HepG2 (cell line): ENCODE results near the gene LGALS14. TPM values are rescaled to one million over a fixed set of nuclear protein-coding genes. Genes with fewer than 3 reads are reported as not detected.
"Not testable (repeated sequence)": the region's sequence is repeated elsewhere in the genome, so short reads cannot be mapped to it uniquely, and the experiment has no call there.

ENCODE experiments used
- ATAC-seq: fragments of 200-7000 bp; cut with Tn5 transposase; 3 replicates; pipeline ENCODE4 v1.9.1; 2020; ENCODE audit warnings: mild to moderate bottlenecking, moderate library complexity
- BruUV-seq: library from RNA; stranded (reverse); fragments of 400-500 nt; replicated peaks from 2 replicates; lab custom pipeline; 2021; lab: Mats Ljungman, UMichigan
- CTCF ChIA-PET: fragments of 300-600 bp; formaldehyde crosslinking; extraction: SDS; loops from one replicate; lab custom pipeline; 2021; ENCODE audit warnings: low total read pairs, inconsistent platforms, low intra/inter-chr PET ratio; lab: Yijun Ruan, JAX
- POLR2A ChIA-PET: fragments of 350-600 bp; sonication (Branson Sonifier 250); formaldehyde crosslinking; loops from one replicate; lab custom pipeline; 2020; ENCODE audit warnings: antibody characterized with exemption, inconsistent platforms; lab: Yijun Ruan, JAX
- DNase-seq: peaks from one replicate; pipeline ENCODE4 v3.0.0-alpha.2; 2015; ENCODE audit warnings: low spot score
- FAIRE-seq: peaks from 3 replicates; lab custom pipeline; 2011; peaks lifted over from hg19 to GRCh38; lab: Jason Lieb, UNC
- H2AFZ ChIP-seq: one replicate; pipeline ENCODE4 v1.6.1; 2011; ENCODE audit warnings: low read length, inconsistent platforms
- H3K27ac ChIP-seq: fragments of 300-600 bp; 3 replicates; pipeline ENCODE4 v1.8.0; 2011; ENCODE audit warnings: mixed run types, mild to moderate bottlenecking, mixed read lengths, low read length, inconsistent platforms; ENCODE audit not compliant: insufficient read depth; ENCODE audit errors: extremely low read length
- H3K27me3 ChIP-seq, 2 experiments: fragments of 200-600 bp in 1 of 2; 2 replicates in 1 of 2; 3 replicates in 1 of 2; pipeline versions ENCODE4 v1.6.0 to v1.8.0; 2011; ENCODE audit warnings: low read length in 2 of 2, mild to moderate bottlenecking in 2 of 2, moderate library complexity in 2 of 2, inconsistent platforms in 1 of 2; ENCODE audit not compliant: insufficient read depth in 2 of 2, control insufficient read depth in 1 of 2
- H3K36me3 ChIP-seq, 2 experiments: fragments of 200-600 bp in 1 of 2; replicated peaks in 1 of 2; 2 replicates in 1 of 2; 3 replicates in 1 of 2; pipeline versions ENCODE4 v1.5.1 to v1.8.0; 2011; ENCODE audit warnings: low read length in 2 of 2, inconsistent platforms in 1 of 2; ENCODE audit not compliant: insufficient read depth in 2 of 2, control insufficient read depth in 1 of 2
- H3K4me1 ChIP-seq: 2 replicates; pipeline ENCODE4 v1.5.1; 2012; ENCODE audit warnings: low read length, inconsistent platforms; ENCODE audit not compliant: insufficient read depth
- H3K4me2 ChIP-seq: 2 replicates; pipeline ENCODE4 v1.6.0; 2011; ENCODE audit warnings: low read depth, low read length, inconsistent platforms
- H3K4me3 ChIP-seq, 3 experiments: fragments of 200-600 bp in 1 of 3; sonication (generic), shearing (Covaris generic) in 1 of 3; replicated peaks in 1 of 3; 2 replicates each; pipeline ENCODE4 v1.5.1; 2011 to 2016; ENCODE audit warnings: low read length in 3 of 3, inconsistent platforms in 2 of 3, low read depth in 2 of 3, mild to moderate bottlenecking in 2 of 3, control low read depth in 1 of 3, mixed read lengths in 1 of 3; ENCODE audit not compliant: insufficient read depth in 1 of 3
- H3K79me2 ChIP-seq: one replicate; pipeline ENCODE4 v1.6.1; 2011; ENCODE audit warnings: low read length, inconsistent platforms; ENCODE audit not compliant: insufficient read depth
- H3K9ac ChIP-seq: 2 replicates; pipeline ENCODE4 v1.6.0; 2011; ENCODE audit warnings: mild to moderate bottlenecking, low read depth, low read length, inconsistent platforms; ENCODE audit not compliant: insufficient read depth
- H3K9me3 ChIP-seq: 2 replicates; pipeline ENCODE4 v1.5.1; 2012; ENCODE audit warnings: mild to moderate bottlenecking, low read length
- H4K20me1 ChIP-seq: 2 replicates; pipeline ENCODE4 v1.6.0; 2011; ENCODE audit warnings: inconsistent platforms, mild to moderate bottlenecking, low read length, moderate library complexity; ENCODE audit not compliant: insufficient read depth
- ATF7 ChIP-seq, 2 experiments: fragments of 450-650 bp in 1 of 2; sonication (generic) in 1 of 2; formaldehyde crosslinking in 1 of 2; IDR thresholded peaks; 2 replicates each; pipeline versions ENCODE4 v1.4.0 to v1.6.1; 2016 to 2020; ENCODE audit warnings: antibody characterized with exemption in 1 of 2, mild to moderate bottlenecking in 1 of 2, missing genetic modification reagents in 1 of 2
- NFKBIZ ChIP-seq: IDR thresholded peaks from 2 replicates; pipeline ENCODE4 v1.6.1; 2018; ENCODE audit warnings: missing genetic modification reagents, missing compliant biosample characterization
- TBP ChIP-seq: sonication (generic); formaldehyde crosslinking; IDR thresholded peaks from 2 replicates; pipeline ENCODE4 v1.5.0; 2020; ENCODE audit warnings: missing genetic modification reagents
- ZSCAN9 ChIP-seq: IDR thresholded peaks from 2 replicates; pipeline ENCODE4 v1.6.1; 2016; ENCODE audit warnings: borderline replicate concordance
- WGBS: methylation state at CpG from one replicate; pipeline ENCODE4 v1.1.6; 2017; ENCODE audit warnings: low lambda C conversion rate; 5-methylcytosine and 5-hydroxymethylcytosine counted together
- in situ Hi-C: cut with HindIII; loops from 2 replicates; pipeline ENCODE4 v1.10.0; 2017; ENCODE audit warnings: low pct_unique_long_range_greater_than_20kb; ENCODE audit not compliant: extremely low pct_ligation_motif_present
- intact Hi-C: fragments of 100-400 bp; cut with micrococcal nuclease; formaldehyde crosslinking; loops from one replicate; pipeline ENCODE4 v1.10.0; 2022; ENCODE audit not compliant: unreplicated experiment
- polyA plus RNA-seq, 8 experiments: library from polyadenylated mRNA; depleted of rRNA in 3 of 8; stranded (reverse) in 7 of 8; unstranded in 1 of 8; fragments of >200 nt; fragmentation: Illumina TruSeq in 4 of 8; extraction: Trizol in 4 of 8; gene quantifications; 2 replicates each; pipeline versions ENCODE4 v1.2.1 to v1.2.3, GENCODE V29; 2011 to 2016; ENCODE audit warnings: low read depth in 4 of 8, missing spikeins in 1 of 8, mixed read lengths in 1 of 8; ENCODE audit not compliant: insufficient read depth in 1 of 8
- total RNA-seq, 5 experiments: library from RNA; depleted of rRNA; stranded (reverse); fragments of >200 nt; fragmentation: Illumina TruSeq; extraction: Trizol; gene quantifications; 2 replicates each; pipeline ENCODE4 v1.2.3, GENCODE V29; 2016; ENCODE audit warnings: low read depth in 1 of 5
- TF ChIP-seq, protein P1 (sequence below): sonication (generic); formaldehyde crosslinking; IDR thresholded peaks from 2 replicates; pipeline ENCODE4 v1.9.0; 2021; ENCODE audit warnings: mild to moderate bottlenecking, missing genetic modification reagents
- TF ChIP-seq, protein P2 (sequence below): IDR thresholded peaks from 2 replicates; pipeline ENCODE4 v1.6.1; 2016; ENCODE audit warnings: low read depth, control low read depth
- TF ChIP-seq, protein P3 (sequence below): sonication (generic); formaldehyde crosslinking; IDR thresholded peaks from 2 replicates; pipeline ENCODE4 v1.4.0; 2020; ENCODE audit warnings: missing genetic modification reagents, borderline replicate concordance
- TF ChIP-seq, protein P4 (sequence below): sonication (generic); formaldehyde crosslinking; IDR thresholded peaks from 2 replicates; pipeline ENCODE4 v1.4.0; 2020; ENCODE audit warnings: mild to moderate bottlenecking, missing genetic modification reagents

The LGALS14 gene
- total and polyA plus RNA-seq, 2 of the 13 experiments (the other 11 are each of a cell fraction or from before 2014, with no cell fraction given), result not detected

DNA sequence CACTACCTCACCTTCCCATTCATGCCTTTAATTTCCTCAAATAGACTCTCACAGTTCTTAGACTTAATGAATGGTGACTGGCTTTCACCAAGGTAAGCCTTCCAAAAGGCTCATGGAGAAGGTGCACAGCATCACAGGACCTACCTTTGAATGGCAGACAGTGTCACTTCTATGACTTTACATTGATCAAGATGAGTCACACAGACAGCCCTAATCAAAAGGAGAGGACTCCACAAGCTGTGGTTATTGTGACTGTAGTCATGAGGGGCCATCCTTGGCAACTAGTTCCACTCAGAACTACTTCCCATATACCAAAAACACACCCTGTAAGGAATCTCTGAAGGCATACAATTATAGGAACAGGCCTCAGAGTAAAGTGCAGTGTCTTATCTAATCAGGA lies 42.7 kb upstream of the LGALS14 start (continued):
- TF ChIP-seq ATF7 (IDR thresholded peaks at IDR 0.05), result no peak
- TF ChIP-seq ATF7 (CRISPR knock-in tag; IDR thresholded peaks at IDR 0.05), result no peak
- no peak for TF ChIP-seq TBP
- TF ChIP-seq, protein P1, sequence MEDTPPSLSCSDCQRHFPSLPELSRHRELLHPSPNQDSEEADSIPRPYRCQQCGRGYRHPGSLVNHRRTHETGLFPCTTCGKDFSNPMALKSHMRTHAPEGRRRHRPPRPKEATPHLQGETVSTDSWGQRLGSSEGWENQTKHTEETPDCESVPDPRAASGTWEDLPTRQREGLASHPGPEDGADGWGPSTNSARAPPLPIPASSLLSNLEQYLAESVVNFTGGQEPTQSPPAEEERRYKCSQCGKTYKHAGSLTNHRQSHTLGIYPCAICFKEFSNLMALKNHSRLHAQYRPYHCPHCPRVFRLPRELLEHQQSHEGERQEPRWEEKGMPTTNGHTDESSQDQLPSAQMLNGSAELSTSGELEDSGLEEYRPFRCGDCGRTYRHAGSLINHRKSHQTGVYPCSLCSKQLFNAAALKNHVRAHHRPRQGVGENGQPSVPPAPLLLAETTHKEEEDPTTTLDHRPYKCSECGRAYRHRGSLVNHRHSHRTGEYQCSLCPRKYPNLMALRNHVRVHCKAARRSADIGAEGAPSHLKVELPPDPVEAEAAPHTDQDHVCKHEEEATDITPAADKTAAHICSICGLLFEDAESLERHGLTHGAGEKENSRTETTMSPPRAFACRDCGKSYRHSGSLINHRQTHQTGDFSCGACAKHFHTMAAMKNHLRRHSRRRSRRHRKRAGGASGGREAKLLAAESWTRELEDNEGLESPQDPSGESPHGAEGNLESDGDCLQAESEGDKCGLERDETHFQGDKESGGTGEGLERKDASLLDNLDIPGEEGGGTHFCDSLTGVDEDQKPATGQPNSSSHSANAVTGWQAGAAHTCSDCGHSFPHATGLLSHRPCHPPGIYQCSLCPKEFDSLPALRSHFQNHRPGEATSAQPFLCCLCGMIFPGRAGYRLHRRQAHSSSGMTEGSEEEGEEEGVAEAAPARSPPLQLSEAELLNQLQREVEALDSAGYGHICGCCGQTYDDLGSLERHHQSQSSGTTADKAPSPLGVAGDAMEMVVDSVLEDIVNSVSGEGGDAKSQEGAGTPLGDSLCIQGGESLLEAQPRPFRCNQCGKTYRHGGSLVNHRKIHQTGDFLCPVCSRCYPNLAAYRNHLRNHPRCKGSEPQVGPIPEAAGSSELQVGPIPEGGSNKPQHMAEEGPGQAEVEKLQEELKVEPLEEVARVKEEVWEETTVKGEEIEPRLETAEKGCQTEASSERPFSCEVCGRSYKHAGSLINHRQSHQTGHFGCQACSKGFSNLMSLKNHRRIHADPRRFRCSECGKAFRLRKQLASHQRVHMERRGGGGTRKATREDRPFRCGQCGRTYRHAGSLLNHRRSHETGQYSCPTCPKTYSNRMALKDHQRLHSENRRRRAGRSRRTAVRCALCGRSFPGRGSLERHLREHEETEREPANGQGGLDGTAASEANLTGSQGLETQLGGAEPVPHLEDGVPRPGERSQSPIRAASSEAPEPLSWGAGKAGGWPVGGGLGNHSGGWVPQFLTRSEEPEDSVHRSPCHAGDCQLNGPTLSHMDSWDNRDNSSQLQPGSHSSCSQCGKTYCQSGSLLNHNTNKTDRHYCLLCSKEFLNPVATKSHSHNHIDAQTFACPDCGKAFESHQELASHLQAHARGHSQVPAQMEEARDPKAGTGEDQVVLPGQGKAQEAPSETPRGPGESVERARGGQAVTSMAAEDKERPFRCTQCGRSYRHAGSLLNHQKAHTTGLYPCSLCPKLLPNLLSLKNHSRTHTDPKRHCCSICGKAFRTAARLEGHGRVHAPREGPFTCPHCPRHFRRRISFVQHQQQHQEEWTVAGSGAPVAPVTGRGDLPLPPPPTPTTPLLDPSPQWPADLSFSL, result no peak
- TF ChIP-seq, protein P2, sequence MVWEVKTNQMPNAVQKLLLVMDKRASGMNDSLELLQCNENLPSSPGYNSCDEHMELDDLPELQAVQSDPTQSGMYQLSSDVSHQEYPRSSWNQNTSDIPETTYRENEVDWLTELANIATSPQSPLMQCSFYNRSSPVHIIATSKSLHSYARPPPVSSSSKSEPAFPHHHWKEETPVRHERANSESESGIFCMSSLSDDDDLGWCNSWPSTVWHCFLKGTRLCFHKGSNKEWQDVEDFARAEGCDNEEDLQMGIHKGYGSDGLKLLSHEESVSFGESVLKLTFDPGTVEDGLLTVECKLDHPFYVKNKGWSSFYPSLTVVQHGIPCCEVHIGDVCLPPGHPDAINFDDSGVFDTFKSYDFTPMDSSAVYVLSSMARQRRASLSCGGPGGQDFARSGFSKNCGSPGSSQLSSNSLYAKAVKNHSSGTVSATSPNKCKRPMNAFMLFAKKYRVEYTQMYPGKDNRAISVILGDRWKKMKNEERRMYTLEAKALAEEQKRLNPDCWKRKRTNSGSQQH, result no peak
- TF ChIP-seq, protein P3, sequence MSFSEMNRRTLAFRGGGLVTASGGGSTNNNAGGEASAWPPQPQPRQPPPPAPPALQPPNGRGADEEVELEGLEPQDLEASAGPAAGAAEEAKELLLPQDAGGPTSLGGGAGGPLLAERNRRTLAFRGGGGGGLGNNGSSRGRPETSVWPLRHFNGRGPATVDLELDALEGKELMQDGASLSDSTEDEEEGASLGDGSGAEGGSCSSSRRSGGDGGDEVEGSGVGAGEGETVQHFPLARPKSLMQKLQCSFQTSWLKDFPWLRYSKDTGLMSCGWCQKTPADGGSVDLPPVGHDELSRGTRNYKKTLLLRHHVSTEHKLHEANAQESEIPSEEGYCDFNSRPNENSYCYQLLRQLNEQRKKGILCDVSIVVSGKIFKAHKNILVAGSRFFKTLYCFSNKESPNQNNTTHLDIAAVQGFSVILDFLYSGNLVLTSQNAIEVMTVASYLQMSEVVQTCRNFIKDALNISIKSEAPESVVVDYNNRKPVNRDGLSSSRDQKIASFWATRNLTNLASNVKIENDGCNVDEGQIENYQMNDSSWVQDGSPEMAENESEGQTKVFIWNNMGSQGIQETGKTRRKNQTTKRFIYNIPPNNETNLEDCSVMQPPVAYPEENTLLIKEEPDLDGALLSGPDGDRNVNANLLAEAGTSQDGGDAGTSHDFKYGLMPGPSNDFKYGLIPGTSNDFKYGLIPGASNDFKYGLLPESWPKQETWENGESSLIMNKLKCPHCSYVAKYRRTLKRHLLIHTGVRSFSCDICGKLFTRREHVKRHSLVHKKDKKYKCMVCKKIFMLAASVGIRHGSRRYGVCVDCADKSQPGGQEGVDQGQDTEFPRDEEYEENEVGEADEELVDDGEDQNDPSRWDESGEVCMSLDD, result no peak
- no peak for TF ChIP-seq ZSCAN9 (CRISPR knock-in tag)
- TF ChIP-seq, protein P4, sequence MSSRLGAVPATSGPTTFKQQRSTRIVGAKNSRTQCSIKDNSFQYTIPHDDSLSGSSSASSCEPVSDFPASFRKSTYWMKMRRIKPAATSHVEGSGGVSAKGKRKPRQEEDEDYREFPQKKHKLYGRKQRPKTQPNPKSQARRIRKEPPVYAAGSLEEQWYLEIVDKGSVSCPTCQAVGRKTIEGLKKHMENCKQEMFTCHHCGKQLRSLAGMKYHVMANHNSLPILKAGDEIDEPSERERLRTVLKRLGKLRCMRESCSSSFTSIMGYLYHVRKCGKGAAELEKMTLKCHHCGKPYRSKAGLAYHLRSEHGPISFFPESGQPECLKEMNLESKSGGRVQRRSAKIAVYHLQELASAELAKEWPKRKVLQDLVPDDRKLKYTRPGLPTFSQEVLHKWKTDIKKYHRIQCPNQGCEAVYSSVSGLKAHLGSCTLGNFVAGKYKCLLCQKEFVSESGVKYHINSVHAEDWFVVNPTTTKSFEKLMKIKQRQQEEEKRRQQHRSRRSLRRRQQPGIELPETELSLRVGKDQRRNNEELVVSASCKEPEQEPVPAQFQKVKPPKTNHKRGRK (CRISPR knock-in tag), result no peak
- TF ChIP-seq NFKBIZ, result no peak

DNA sequence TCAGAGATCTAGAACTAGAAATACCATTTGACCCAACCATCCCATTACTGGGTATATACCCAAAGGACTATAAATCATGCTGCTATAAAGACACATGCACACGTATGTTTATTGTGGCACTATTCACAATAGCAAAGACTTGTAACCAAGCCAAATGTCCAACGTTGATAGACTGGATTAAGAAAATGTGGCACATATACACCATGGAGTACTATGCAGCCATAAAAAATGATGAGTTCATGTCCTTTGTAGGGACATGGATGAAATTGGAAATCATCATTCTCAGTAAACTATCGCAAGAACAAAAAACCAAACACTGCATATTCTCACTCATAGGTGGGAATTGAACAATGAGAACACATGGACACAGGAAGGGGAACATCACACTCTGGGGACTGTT lies 34.4 kb upstream of the LGALS14 start:
- FAIRE-seq, H4K20me1 ChIP-seq, H3K36me3 ChIP-seq, H3K9me3 ChIP-seq, H3K27ac ChIP-seq, BruUV-seq, DNase-seq, H3K79me2 ChIP-seq, H2AFZ ChIP-seq, H3K9ac ChIP-seq, ATAC-seq, H3K4me3 ChIP-seq, intact Hi-C loops, H3K4me1 ChIP-seq, H3K4me2 ChIP-seq, H3K27me3 ChIP-seq, POLR2A ChIA-PET: not testable (repeated sequence)
- in situ Hi-C loops, result loop anchor here (5.0 kb wide), 1 partner anchor 118 kb away; no protein-coding TSS in a partner anchor
- CTCF ChIA-PET, result interaction anchor here (1.1 kb wide), 1 partner anchor 118 kb away, joined by 3 read pairs; no protein-coding TSS in a partner anchor
- WGBS, result 20% methylated on average over 3 of the region's 3 CpGs
